HepG2 (cell line): ENCODE data around the gene OR5B12. TPM values are rescaled to one million over a fixed set of nuclear protein-coding genes. Genes with fewer than 3 reads are reported as not detected.

ENCODE experiments used
- DMAP1 ChIP-seq: IDR thresholded peaks from 2 replicates; pipeline ENCODE4 v1.6.1; 2016
- GATAD2A ChIP-seq: IDR thresholded peaks from 2 replicates; pipeline ENCODE4 v1.6.1; 2016
- HNF4G ChIP-seq, 2 experiments: sonication (generic) in 1 of 2; formaldehyde crosslinking in 1 of 2; IDR thresholded peaks; 2 replicates each; pipeline versions ENCODE4 v1.4.0 to v1.6.1; 2011 to 2020; ENCODE audit warnings: borderline replicate concordance in 2 of 2, low read depth in 2 of 2, mild to moderate bottlenecking in 2 of 2, low read length in 1 of 2, missing genetic modification reagents in 1 of 2, moderate library complexity in 1 of 2
- KLF15 ChIP-seq: sonication (generic); formaldehyde crosslinking; IDR thresholded peaks from 2 replicates; pipeline ENCODE4 v1.8.1; 2023; ENCODE audit warnings: borderline replicate concordance, mild to moderate bottlenecking, inconsistent platforms, missing genetic modification reagents, mixed read lengths
- MLLT10 ChIP-seq: sonication (generic); formaldehyde crosslinking; IDR thresholded peaks from 2 replicates; pipeline ENCODE4 v1.4.0; 2020; ENCODE audit warnings: missing genetic modification reagents
- NR2C2 ChIP-seq: sonication (generic); formaldehyde crosslinking; IDR thresholded peaks from 2 replicates; pipeline ENCODE4 v1.4.0; 2020; ENCODE audit warnings: missing genetic modification reagents, mild to moderate bottlenecking, moderate library complexity, borderline replicate concordance
- PHF20 ChIP-seq: sonication (generic); formaldehyde crosslinking; IDR thresholded peaks from 2 replicates; pipeline ENCODE4 v1.5.0; 2020; ENCODE audit warnings: mild to moderate bottlenecking, missing genetic modification reagents
- PHF21A ChIP-seq: sonication (generic); formaldehyde crosslinking; IDR thresholded peaks from 2 replicates; pipeline ENCODE4 v1.5.0; 2020; ENCODE audit warnings: mild to moderate bottlenecking, missing genetic modification reagents
- REPIN1 ChIP-seq: sonication (generic); formaldehyde crosslinking; IDR thresholded peaks from 2 replicates; pipeline ENCODE4 v1.8.0; 2022; ENCODE audit warnings: missing genetic modification reagents, low read depth, mild to moderate bottlenecking, borderline replicate concordance
- SALL1 ChIP-seq: sonication (generic); formaldehyde crosslinking; IDR thresholded peaks from 2 replicates; pipeline ENCODE4 v1.8.0; 2022; ENCODE audit warnings: mild to moderate bottlenecking, missing genetic modification reagents
- SOX6 ChIP-seq, 2 experiments: fragments of 450-650 bp in 1 of 2; sonication (generic) in 1 of 2; formaldehyde crosslinking in 1 of 2; IDR thresholded peaks; 2 replicates each; pipeline versions ENCODE4 v1.4.0 to v1.6.1; 2017 to 2020; ENCODE audit warnings: antibody characterized with exemption in 1 of 2, mild to moderate bottlenecking in 1 of 2, missing genetic modification reagents in 1 of 2
- ZNF329 ChIP-seq: sonication (generic); formaldehyde crosslinking; IDR thresholded peaks from 2 replicates; pipeline ENCODE4 v1.9.0; 2021; ENCODE audit warnings: low read depth, mild to moderate bottlenecking, missing genetic modification reagents
- ZNF556 ChIP-seq: sonication (generic); formaldehyde crosslinking; IDR thresholded peaks from 2 replicates; pipeline ENCODE4 v1.4.0; 2020; ENCODE audit warnings: mild to moderate bottlenecking, missing genetic modification reagents, borderline replicate concordance
- ZNF577 ChIP-seq: sonication (generic); formaldehyde crosslinking; IDR thresholded peaks from 2 replicates; pipeline ENCODE4 v1.4.0; 2020; ENCODE audit warnings: mild to moderate bottlenecking, low read depth, missing genetic modification reagents, borderline replicate concordance
- ZNF713 ChIP-seq: sonication (generic); formaldehyde crosslinking; IDR thresholded peaks from 2 replicates; pipeline ENCODE4 v1.4.0; 2020; ENCODE audit warnings: mild to moderate bottlenecking, missing genetic modification reagents
- ZNF788 ChIP-seq: sonication (generic); formaldehyde crosslinking; IDR thresholded peaks from 2 replicates; pipeline ENCODE4 v1.5.0; 2020; ENCODE audit warnings: mild to moderate bottlenecking, missing genetic modification reagents, borderline replicate concordance
- ZSCAN31 ChIP-seq: sonication (generic); formaldehyde crosslinking; IDR thresholded peaks from 2 replicates; pipeline ENCODE4 v1.5.0; 2020; ENCODE audit warnings: low read depth, mild to moderate bottlenecking, missing genetic modification reagents
- polyA plus RNA-seq, 8 experiments: library from polyadenylated mRNA; depleted of rRNA in 3 of 8; stranded (reverse) in 7 of 8; unstranded in 1 of 8; fragments of >200 nt; fragmentation: Illumina TruSeq in 4 of 8; extraction: Trizol in 4 of 8; gene quantifications; 2 replicates each; pipeline versions ENCODE4 v1.2.1 to v1.2.3, GENCODE V29; 2011 to 2016; ENCODE audit warnings: low read depth in 4 of 8, missing spikeins in 1 of 8, mixed read lengths in 1 of 8; ENCODE audit not compliant: insufficient read depth in 1 of 8
- total RNA-seq, 5 experiments: library from RNA; depleted of rRNA; stranded (reverse); fragments of >200 nt; fragmentation: Illumina TruSeq; extraction: Trizol; gene quantifications; 2 replicates each; pipeline ENCODE4 v1.2.3, GENCODE V29; 2016; ENCODE audit warnings: low read depth in 1 of 5
- TF ChIP-seq, protein P1 (sequence below): sonication (generic); IDR thresholded peaks from 2 replicates; pipeline ENCODE4 v1.6.1; 2016; ENCODE audit warnings: low read depth, borderline replicate concordance
- TF ChIP-seq, protein P2 (sequence below): sonication (generic); formaldehyde crosslinking; IDR thresholded peaks from 2 replicates; pipeline ENCODE4 v1.8.1; 2023; ENCODE audit warnings: missing genetic modification reagents, mild to moderate bottlenecking, borderline replicate concordance
- TF ChIP-seq, protein P3 (sequence below): sonication (generic); formaldehyde crosslinking; IDR thresholded peaks from 2 replicates; pipeline ENCODE4 v1.4.0; 2020; ENCODE audit warnings: missing genetic modification reagents
- TF ChIP-seq, protein P4 (sequence below): IDR thresholded peaks from 2 replicates; pipeline ENCODE4 v1.6.1; 2016; ENCODE audit warnings: missing compliant biosample characterization, missing genetic modification reagents, borderline replicate concordance
- TF ChIP-seq, protein P5 (sequence below): sonication (generic); formaldehyde crosslinking; IDR thresholded peaks from 2 replicates; pipeline ENCODE4 v1.8.1; 2022; ENCODE audit warnings: low read depth, mild to moderate bottlenecking, missing genetic modification reagents

The OR5B12 gene
- total and polyA plus RNA-seq, 2 of the 13 experiments (the other 11 are each of a cell fraction or from before 2014, with no cell fraction given), result not detected

DNA sequence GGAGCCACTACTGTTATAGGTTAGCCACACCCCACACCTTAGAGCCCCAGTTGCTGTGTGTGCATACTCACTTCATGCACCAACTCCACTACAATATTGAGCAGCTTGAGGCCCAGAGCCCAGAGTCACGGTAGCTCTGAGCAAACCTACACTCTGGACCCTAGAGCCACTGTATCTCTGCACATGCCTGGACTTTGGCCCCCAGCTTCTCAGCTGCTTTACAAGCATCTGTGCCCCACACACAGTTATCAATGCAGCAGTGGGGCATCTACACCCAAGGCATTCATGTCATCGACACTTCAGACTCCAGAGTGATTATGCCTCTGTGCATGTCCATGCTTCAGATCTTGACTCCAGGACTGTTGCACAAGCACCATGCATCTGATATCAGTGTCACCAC lies 2.3 kb upstream of the OR5B12 start (continued):
- TF ChIP-seq, protein P1, sequence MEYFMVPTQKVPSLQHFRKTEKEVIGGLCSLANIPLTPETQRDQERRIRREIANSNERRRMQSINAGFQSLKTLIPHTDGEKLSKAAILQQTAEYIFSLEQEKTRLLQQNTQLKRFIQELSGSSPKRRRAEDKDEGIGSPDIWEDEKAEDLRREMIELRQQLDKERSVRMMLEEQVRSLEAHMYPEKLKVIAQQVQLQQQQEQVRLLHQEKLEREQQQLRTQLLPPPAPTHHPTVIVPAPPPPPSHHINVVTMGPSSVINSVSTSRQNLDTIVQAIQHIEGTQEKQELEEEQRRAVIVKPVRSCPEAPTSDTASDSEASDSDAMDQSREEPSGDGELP, result peak; percentile 79; the same call in 1 of the 2 replicates
- TF ChIP-seq ZNF713 (CRISPR knock-in tag) (no peak), REPIN1 (CRISPR knock-in tag) (peak; percentile 41; the same call in 1 of the 2 replicates), ZNF556 (CRISPR knock-in tag) (0 out of 2 replicates have a peak, but pooled peaks have one; percentile 40), PHF21A (CRISPR knock-in tag) (0 out of 2 replicates have a peak, but pooled peaks have one; percentile 33), ZSCAN31 (CRISPR knock-in tag) (0 out of 2 replicates have a peak, but pooled peaks have one; percentile 27), MLLT10 (no peak), KLF15 (no peak), ZNF329 (no peak), PHF20 (0 out of 2 replicates have a peak, but pooled peaks have one; percentile 20), GATAD2A (CRISPR knock-in tag) (peak; percentile 35; the same call in 1 of the 2 replicates), ZNF788 (CRISPR knock-in tag) (peak; percentile 47; the same call in 1 of the 2 replicates), DMAP1 (CRISPR knock-in tag) (peak; percentile 30; the same call in 1 of the 2 replicates), SOX6 (IDR thresholded peaks at IDR 0.05) (no peak), SOX6 (CRISPR knock-in tag; IDR thresholded peaks at IDR 0.05) (peak; percentile 25; the same call in 1 of the 2 replicates), SALL1 (peak; percentile 85), NR2C2 (no peak), ZNF577 (no peak), HNF4G (IDR thresholded peaks at IDR 0.05; ENCODE audit: borderline replicate concordance, low read depth, low read length) (peak; percentile 86), HNF4G (CRISPR knock-in tag; IDR thresholded peaks at IDR 0.05; ENCODE audit: borderline replicate concordance, low read depth) (no peak)
- TF ChIP-seq, protein P2, sequence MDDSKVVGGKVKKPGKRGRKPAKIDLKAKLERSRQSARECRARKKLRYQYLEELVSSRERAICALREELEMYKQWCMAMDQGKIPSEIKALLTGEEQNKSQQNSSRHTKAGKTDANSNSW (CRISPR knock-in tag), result no peak
- TF ChIP-seq, protein P3, sequence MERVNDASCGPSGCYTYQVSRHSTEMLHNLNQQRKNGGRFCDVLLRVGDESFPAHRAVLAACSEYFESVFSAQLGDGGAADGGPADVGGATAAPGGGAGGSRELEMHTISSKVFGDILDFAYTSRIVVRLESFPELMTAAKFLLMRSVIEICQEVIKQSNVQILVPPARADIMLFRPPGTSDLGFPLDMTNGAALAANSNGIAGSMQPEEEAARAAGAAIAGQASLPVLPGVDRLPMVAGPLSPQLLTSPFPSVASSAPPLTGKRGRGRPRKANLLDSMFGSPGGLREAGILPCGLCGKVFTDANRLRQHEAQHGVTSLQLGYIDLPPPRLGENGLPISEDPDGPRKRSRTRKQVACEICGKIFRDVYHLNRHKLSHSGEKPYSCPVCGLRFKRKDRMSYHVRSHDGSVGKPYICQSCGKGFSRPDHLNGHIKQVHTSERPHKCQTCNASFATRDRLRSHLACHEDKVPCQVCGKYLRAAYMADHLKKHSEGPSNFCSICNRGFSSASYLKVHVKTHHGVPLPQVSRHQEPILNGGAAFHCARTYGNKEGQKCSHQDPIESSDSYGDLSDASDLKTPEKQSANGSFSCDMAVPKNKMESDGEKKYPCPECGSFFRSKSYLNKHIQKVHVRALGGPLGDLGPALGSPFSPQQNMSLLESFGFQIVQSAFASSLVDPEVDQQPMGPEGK (CRISPR knock-in tag), result peak; percentile 52; the same call in 1 of the 2 replicates
- TF ChIP-seq, protein P4, sequence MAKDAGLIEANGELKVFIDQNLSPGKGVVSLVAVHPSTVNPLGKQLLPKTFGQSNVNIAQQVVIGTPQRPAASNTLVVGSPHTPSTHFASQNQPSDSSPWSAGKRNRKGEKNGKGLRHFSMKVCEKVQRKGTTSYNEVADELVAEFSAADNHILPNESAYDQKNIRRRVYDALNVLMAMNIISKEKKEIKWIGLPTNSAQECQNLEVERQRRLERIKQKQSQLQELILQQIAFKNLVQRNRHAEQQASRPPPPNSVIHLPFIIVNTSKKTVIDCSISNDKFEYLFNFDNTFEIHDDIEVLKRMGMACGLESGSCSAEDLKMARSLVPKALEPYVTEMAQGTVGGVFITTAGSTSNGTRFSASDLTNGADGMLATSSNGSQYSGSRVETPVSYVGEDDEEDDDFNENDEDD (CRISPR knock-in tag), result no peak
- TF ChIP-seq, protein P5, sequence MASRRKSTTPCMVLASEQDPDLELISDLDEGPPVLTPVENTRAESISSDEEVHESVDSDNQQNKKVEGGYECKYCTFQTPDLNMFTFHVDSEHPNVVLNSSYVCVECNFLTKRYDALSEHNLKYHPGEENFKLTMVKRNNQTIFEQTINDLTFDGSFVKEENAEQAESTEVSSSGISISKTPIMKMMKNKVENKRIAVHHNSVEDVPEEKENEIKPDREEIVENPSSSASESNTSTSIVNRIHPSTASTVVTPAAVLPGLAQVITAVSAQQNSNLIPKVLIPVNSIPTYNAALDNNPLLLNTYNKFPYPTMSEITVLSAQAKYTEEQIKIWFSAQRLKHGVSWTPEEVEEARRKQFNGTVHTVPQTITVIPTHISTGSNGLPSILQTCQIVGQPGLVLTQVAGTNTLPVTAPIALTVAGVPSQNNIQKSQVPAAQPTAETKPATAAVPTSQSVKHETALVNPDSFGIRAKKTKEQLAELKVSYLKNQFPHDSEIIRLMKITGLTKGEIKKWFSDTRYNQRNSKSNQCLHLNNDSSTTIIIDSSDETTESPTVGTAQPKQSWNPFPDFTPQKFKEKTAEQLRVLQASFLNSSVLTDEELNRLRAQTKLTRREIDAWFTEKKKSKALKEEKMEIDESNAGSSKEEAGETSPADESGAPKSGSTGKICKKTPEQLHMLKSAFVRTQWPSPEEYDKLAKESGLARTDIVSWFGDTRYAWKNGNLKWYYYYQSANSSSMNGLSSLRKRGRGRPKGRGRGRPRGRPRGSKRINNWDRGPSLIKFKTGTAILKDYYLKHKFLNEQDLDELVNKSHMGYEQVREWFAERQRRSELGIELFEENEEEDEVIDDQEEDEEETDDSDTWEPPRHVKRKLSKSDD (CRISPR knock-in tag), result 0 out of 2 replicates have a peak, but pooled peaks have one; percentile 32
